Neural progenitor cell (in vitro differentiated cells): ENCODE data around the gene DNAJC1. TPM values are rescaled to one million over a fixed set of nuclear protein-coding genes. Genes with fewer than 3 reads are reported as not detected.

Experiments used
- DNase-seq: peaks from one replicate; pipeline ENCODE4 v3.0.0-alpha.2; 2016; ENCODE audit warnings: low spot score
- H2AFZ ChIP-seq: fragments of 200-600 bp; sonication (generic); replicated peaks from 2 replicates; pipeline ENCODE4 v1.6.1; 2016; ENCODE audit warnings: antibody characterized with exemption
- H3F3A ChIP-seq: fragments of 200-600 bp; sonication (generic); 2 replicates; pipeline ENCODE4 v1.6.1; 2016; ENCODE audit warnings: antibody characterized with exemption, low read depth
- H3K27ac ChIP-seq: fragments of 200-600 bp; sonication (generic); 2 replicates; pipeline ENCODE4 v1.5.1; 2016; ENCODE audit warnings: mild to moderate bottlenecking
- H3K27me3 ChIP-seq: fragments of 200-600 bp; sonication (generic); 2 replicates; pipeline ENCODE4 v1.6.1; 2016; ENCODE audit warnings: mild to moderate bottlenecking, moderate library complexity
- H3K36me3 ChIP-seq: fragments of 200-600 bp; sonication (generic); 2 replicates; pipeline ENCODE4 v1.5.1; 2016
- H3K4me1 ChIP-seq: fragments of 200-600 bp; sonication (generic); 2 replicates; pipeline ENCODE4 v1.6.1; 2016; ENCODE audit warnings: mixed run types
- H3K4me2 ChIP-seq: fragments of 200-600 bp; sonication (generic); 2 replicates; pipeline ENCODE4 v1.6.1; 2016
- H3K4me3 ChIP-seq: fragments of 200-600 bp; sonication (generic); 2 replicates; pipeline ENCODE4 v1.5.1; 2016
- H3K79me2 ChIP-seq: fragments of 200-600 bp; sonication (generic); 2 replicates; pipeline ENCODE4 v1.6.1; 2016; ENCODE audit warnings: low read depth
- H3K9ac ChIP-seq: fragments of 200-600 bp; sonication (generic); 2 replicates; pipeline ENCODE4 v1.6.1; 2016
- H3K9me3 ChIP-seq: fragments of 200-600 bp; sonication (generic); 2 replicates; pipeline ENCODE4 v1.5.1; 2016; ENCODE audit warnings: low read depth
- H4K20me1 ChIP-seq: fragments of 200-600 bp; sonication (generic); 2 replicates; pipeline ENCODE4 v1.6.1; 2016; ENCODE audit warnings: low read depth
- H3K27ac Mint-ChIP-seq: 3 replicates; pipeline ENCODE4 v1.8.0; 2021; ENCODE audit warnings: mixed read lengths
- H3K27me3 Mint-ChIP-seq: 2 replicates; pipeline ENCODE4 v1.8.0; 2022; ENCODE audit warnings: low read depth, mild to moderate bottlenecking, inconsistent platforms, moderate library complexity, mixed read lengths; ENCODE audit not compliant: insufficient read depth
- H3K36me3 Mint-ChIP-seq: 3 replicates; pipeline ENCODE4 v1.8.0; 2021; ENCODE audit warnings: mixed read lengths
- H3K4me1 Mint-ChIP-seq: 3 replicates; pipeline ENCODE4 v1.8.0; 2021; ENCODE audit warnings: mixed read lengths
- H3K4me3 Mint-ChIP-seq: 3 replicates; pipeline ENCODE4 v1.8.0; 2021; ENCODE audit warnings: mild to moderate bottlenecking, moderate library complexity, mixed read lengths
- H3K9me3 Mint-ChIP-seq: 3 replicates; pipeline ENCODE4 v1.8.0; 2020; ENCODE audit warnings: mixed read lengths
- EZH2 ChIP-seq: fragments of 200-600 bp; sonication (generic); IDR thresholded peaks from 2 replicates; pipeline ENCODE4 v1.6.1; 2017; ENCODE audit warnings: antibody characterized with exemption, mild to moderate bottlenecking, moderate library complexity
- EZH2phosphoT487 ChIP-seq: fragments of 200-600 bp; sonication (generic); IDR thresholded peaks from 2 replicates; pipeline ENCODE4 v1.6.1; 2017; ENCODE audit warnings: antibody characterized with exemption
- total RNA-seq: library from RNA; depleted of rRNA; stranded (reverse); fragments of >200 nt; gene quantifications from 2 replicates; pipeline ENCODE4 v1.2.3, GENCODE V29; 2015; ENCODE audit warnings: low replicate concordance
- TF ChIP-seq, protein P1 (sequence below): fragments of 200-600 bp; sonication (generic); IDR thresholded peaks from 2 replicates; pipeline ENCODE4 v1.5.1; 2017; ENCODE audit warnings: antibody characterized with exemption, mild to moderate bottlenecking

Gene DNAJC1
- total RNA-seq, 1 donor from 2014 or later, result 55.3 TPM

DNA sequence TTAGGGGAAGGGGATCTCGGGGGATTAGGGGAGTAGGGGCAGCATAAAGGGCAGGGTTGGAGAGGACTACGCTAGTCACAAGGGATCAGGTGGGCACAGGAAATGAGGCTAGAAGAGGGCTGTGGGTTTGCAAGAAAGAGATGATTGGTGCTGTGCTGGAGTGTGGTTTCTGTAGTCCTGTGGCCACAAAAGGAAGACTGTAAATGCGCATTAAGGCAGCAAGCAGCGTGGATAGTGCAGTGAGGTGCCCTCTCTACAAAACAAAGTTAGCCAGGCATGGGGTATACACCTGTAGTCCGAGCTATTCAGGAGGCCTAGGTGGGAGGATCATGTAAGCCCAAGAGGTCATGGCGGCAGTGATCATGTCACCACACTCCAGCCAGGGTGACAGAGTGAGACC lies 257.4 kb downstream of the DNAJC1 start:
- Mint-ChIP-seq H3K27me3 (peaks cover 4% of the 10 kb centered on the region), H3K9me3 (no peaks in the 10 kb centered on the region), H3K36me3 (peaks cover 36% of the 10 kb centered on the region), H3K4me1 (peaks cover 33% of the 10 kb centered on the region), H3K4me3 (no peak overlapping the region), H3K27ac (peak overlapping the region; percentile 9)
- Histone ChIP-seq H3K9ac (no peak overlapping the region), H3K9me3 (no peaks in the 10 kb centered on the region), H3K36me3 (peaks cover 10% of the 10 kb centered on the region), H3K4me1 (peaks cover 10% of the 10 kb centered on the region), H4K20me1 (no peaks in the 10 kb centered on the region), H3K27ac (no peak overlapping the region), H2AFZ (no peak overlapping the region), H3K4me2 (no peak overlapping the region), H3K4me3 (no peak overlapping the region), H3F3A (peaks cover 23% of the 10 kb centered on the region), H3K79me2 (no peaks in the 10 kb centered on the region), H3K27me3 (no peaks in the 10 kb centered on the region)
- DNase-seq, result no peak
- TF ChIP-seq EZH2phosphoT487 (no peak), EZH2 (no peak)
- TF ChIP-seq, protein P1, sequence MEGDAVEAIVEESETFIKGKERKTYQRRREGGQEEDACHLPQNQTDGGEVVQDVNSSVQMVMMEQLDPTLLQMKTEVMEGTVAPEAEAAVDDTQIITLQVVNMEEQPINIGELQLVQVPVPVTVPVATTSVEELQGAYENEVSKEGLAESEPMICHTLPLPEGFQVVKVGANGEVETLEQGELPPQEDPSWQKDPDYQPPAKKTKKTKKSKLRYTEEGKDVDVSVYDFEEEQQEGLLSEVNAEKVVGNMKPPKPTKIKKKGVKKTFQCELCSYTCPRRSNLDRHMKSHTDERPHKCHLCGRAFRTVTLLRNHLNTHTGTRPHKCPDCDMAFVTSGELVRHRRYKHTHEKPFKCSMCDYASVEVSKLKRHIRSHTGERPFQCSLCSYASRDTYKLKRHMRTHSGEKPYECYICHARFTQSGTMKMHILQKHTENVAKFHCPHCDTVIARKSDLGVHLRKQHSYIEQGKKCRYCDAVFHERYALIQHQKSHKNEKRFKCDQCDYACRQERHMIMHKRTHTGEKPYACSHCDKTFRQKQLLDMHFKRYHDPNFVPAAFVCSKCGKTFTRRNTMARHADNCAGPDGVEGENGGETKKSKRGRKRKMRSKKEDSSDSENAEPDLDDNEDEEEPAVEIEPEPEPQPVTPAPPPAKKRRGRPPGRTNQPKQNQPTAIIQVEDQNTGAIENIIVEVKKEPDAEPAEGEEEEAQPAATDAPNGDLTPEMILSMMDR, result no peak

DNA sequence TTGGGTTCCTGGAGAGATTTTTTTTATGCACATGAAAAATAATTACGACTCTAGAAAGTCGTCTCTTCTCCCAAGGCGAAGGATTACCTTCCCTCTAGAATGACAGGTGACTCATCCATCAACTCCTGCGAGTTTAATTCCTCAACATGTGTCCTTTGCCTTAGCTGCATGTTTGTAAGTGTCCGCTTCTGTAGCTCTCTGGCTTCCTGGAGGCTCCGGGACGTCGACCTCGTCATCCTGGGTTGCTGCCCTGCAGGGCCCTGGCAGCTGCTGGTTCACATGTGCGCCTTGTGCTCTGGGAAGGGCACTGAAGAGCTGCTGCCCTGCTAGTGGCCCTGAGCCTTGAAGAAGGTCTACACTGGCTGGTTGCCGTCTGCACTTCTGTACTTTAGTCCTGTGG lies 259.3 kb downstream of the DNAJC1 start:
- TF ChIP-seq, protein P1, result no peak
- no peak for TF ChIP-seq EZH2
- TF ChIP-seq EZH2phosphoT487, result no peak
- no peaks in the 10 kb centered on the region for H3K79me2 ChIP-seq
- Mint-ChIP-seq H3K4me3 (no peak overlapping the region), H3K27me3 (peaks cover 4% of the 10 kb centered on the region), H3K9me3 (no peaks in the 10 kb centered on the region), H3K36me3 (peaks cover 46% of the 10 kb centered on the region), H3K4me1 (peaks cover 29% of the 10 kb centered on the region), H3K27ac (peak overlapping the region; percentile 35)
- no peaks in the 10 kb centered on the region for H4K20me1 ChIP-seq
- no peak overlapping the region for H3K4me2 ChIP-seq
- no peak overlapping the region for H3K27ac ChIP-seq
- DNase-seq, result no peak
- peaks cover 11% of the 10 kb centered on the region for H3K36me3 ChIP-seq
- H3F3A ChIP-seq, result peaks cover 19% of the 10 kb centered on the region
- no peaks in the 10 kb centered on the region for H3K9me3 ChIP-seq
- H3K4me3 ChIP-seq, result no peak overlapping the region
- no peak overlapping the region for H2AFZ ChIP-seq
- H3K27me3 ChIP-seq, result no peaks in the 10 kb centered on the region
- H3K9ac ChIP-seq, result no peak overlapping the region
- H3K4me1 ChIP-seq, result no peaks in the 10 kb centered on the region

DNA sequence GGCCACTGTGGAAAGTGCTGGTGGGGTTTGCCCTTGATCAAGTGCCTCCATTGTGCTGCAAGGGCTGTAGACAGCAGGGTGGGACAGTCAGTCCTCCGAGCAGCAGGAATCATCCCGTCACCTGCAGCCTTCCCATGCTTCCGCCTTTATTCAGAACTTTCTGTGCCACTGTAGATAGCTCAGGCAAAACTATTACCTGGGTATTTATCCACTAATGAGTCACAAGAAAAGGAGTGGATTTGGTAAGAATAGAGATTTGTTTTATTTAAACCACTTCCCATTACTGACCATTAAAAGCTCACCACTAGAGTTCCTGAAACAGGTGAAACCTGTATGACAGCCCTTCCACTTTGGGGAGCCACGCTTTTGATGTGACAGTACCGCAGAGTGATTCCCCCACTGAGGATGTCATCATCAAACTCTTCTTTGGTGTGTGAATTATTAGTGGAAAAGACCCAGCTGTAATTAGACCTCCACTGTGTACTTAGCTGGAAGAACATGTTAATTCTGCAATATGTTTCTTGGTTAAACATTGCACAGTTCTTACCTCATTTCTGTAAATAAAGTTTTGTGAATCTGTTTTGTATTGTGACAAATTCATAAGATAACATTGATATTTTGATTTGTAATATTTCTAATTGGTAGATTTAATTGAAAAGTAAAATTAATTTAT lies 260.7 kb downstream of the DNAJC1 start:
- TF ChIP-seq, protein P1, result no peak
- TF ChIP-seq EZH2, result no peak
- TF ChIP-seq EZH2phosphoT487, result no peak
- Histone ChIP-seq H3K9me3 (no peaks in the 10 kb centered on the region), H3K79me2 (no peaks in the 10 kb centered on the region), H3K4me3 (no peak overlapping the region), H4K20me1 (no peaks in the 10 kb centered on the region), H3K4me2 (no peak overlapping the region), H3K27ac (no peak overlapping the region), H3K9ac (no peak overlapping the region), H3K27me3 (no peaks in the 10 kb centered on the region), H3F3A (peaks cover 19% of the 10 kb centered on the region), H2AFZ (no peak overlapping the region), H3K36me3 (peaks cover 11% of the 10 kb centered on the region), H3K4me1 (no peaks in the 10 kb centered on the region)
- peaks cover 2% of the 10 kb centered on the region for H3K27me3 Mint-ChIP-seq
- H3K36me3 Mint-ChIP-seq, result peaks cover 56% of the 10 kb centered on the region
- no peak for DNase-seq
- no peak overlapping the region for H3K27ac Mint-ChIP-seq
- H3K4me1 Mint-ChIP-seq, result peaks cover 31% of the 10 kb centered on the region
- no peaks in the 10 kb centered on the region for H3K9me3 Mint-ChIP-seq
- no peak overlapping the region for H3K4me3 Mint-ChIP-seq
